Activated CD8-positive, alpha-beta T cell treated with anti-CD3 and anti-CD28 coated beads for 36 hours (primary cell): ENCODE results near the gene DNM2. TPM values are rescaled to one million over a fixed set of nuclear protein-coding genes. Genes with fewer than 3 reads are reported as not detected.

ENCODE experiments used
- ATAC-seq: fragments of 200-7000 bp; cut with Tn5 transposase; one replicate; pipeline ENCODE4 v1.10.0; 2021; ENCODE audit warnings: mild to moderate bottlenecking, moderate library complexity
- CTCF ChIA-PET: fragments of 350-600 bp; sonication (Branson Sonifier 250); formaldehyde crosslinking; loops from one replicate; lab custom pipeline; 2021; ENCODE audit warnings: antibody characterized with exemption; lab: Charles Lee
- POLR2A ChIA-PET: fragments of 350-600 bp; sonication (Branson Sonifier 250); formaldehyde crosslinking; loops from one replicate; lab custom pipeline; 2021; ENCODE audit warnings: antibody characterized with exemption; lab: Charles Lee
- DNase-seq: peaks from one replicate; pipeline ENCODE4 v3.0.0-alpha.2; 2020
- H3K27ac Mint-ChIP-seq: one replicate; pipeline ENCODE4 v1.8.0; 2021; ENCODE audit warnings: mild to moderate bottlenecking, mixed read lengths
- H3K27me3 Mint-ChIP-seq: one replicate; pipeline ENCODE4 v1.8.0; 2021; ENCODE audit warnings: mixed read lengths
- H3K36me3 Mint-ChIP-seq: one replicate; pipeline ENCODE4 v1.8.0; 2021; ENCODE audit warnings: low read depth, mixed read lengths
- H3K4me1 Mint-ChIP-seq: one replicate; pipeline ENCODE4 v1.8.0; 2021; ENCODE audit warnings: low read depth, mixed read lengths
- H3K4me3 Mint-ChIP-seq: one replicate; pipeline ENCODE4 v1.8.0; 2021; ENCODE audit warnings: mild to moderate bottlenecking, moderate library complexity, mixed read lengths
- H3K9me3 Mint-ChIP-seq: one replicate; pipeline ENCODE4 v1.8.0; 2021; ENCODE audit warnings: mixed read lengths
- intact Hi-C: fragments of 100-400 bp; cut with micrococcal nuclease; formaldehyde crosslinking; loops from one replicate; pipeline ENCODE4 v1.10.0; 2022
- total RNA-seq, 2 experiments: library from RNA; stranded (reverse); gene quantifications; one replicate each; pipeline ENCODE4 v1.2.3, GENCODE V29; 2021
- TF ChIP-seq, protein P1 (sequence below): fragments of 200-600 bp; IDR thresholded peaks from one replicate; pipeline ENCODE4 v1.8.0; 2022; ENCODE audit warnings: antibody characterized with exemption, mild to moderate bottlenecking

The DNM2 gene
- total RNA-seq, 2 experiments from 2014 or later, result 151 to 153 TPM

DNA sequence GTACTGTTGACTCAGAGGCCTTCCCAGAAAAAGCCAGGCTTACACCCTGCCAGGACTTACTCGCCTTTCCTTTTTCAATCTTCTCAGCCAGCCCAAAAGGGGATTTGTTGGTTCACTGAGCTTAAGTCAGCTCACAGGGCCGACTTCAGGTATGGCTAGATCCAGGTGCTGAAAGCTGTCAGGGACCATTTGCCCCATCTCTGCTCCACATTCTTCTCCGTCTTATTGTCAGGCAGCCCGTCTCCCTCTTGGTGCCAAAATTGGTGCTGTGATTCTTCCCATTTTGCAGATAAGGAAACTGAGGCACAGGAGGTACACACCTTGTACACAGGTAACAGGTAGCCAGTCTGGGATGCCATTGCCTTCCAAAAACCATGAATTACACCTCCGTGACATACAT lies 132.8 kb downstream of the DNM2 start:
- H3K27ac Mint-ChIP-seq, result no peak overlapping the region
- ATAC-seq, result no peak
- H3K36me3 Mint-ChIP-seq, result peaks cover 3% of the 10 kb centered on the region
- H3K4me3 Mint-ChIP-seq, result no peak overlapping the region
- H3K4me1 Mint-ChIP-seq, result peaks cover 8% of the 10 kb centered on the region
- TF ChIP-seq, protein P1, sequence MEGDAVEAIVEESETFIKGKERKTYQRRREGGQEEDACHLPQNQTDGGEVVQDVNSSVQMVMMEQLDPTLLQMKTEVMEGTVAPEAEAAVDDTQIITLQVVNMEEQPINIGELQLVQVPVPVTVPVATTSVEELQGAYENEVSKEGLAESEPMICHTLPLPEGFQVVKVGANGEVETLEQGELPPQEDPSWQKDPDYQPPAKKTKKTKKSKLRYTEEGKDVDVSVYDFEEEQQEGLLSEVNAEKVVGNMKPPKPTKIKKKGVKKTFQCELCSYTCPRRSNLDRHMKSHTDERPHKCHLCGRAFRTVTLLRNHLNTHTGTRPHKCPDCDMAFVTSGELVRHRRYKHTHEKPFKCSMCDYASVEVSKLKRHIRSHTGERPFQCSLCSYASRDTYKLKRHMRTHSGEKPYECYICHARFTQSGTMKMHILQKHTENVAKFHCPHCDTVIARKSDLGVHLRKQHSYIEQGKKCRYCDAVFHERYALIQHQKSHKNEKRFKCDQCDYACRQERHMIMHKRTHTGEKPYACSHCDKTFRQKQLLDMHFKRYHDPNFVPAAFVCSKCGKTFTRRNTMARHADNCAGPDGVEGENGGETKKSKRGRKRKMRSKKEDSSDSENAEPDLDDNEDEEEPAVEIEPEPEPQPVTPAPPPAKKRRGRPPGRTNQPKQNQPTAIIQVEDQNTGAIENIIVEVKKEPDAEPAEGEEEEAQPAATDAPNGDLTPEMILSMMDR, result no peak
- H3K27me3 Mint-ChIP-seq, result no peaks in the 10 kb centered on the region
- no peak for DNase-seq
- ChIA-PET POLR2A (no interaction called here), CTCF (interaction anchor here (0.7 to 10.9 kb wide), 3 partner anchors 10 to 134 kb away, joined by 3 to 137 read pairs (median 5); partner anchors contain the start of gene CARM1)
- H3K9me3 Mint-ChIP-seq, result peaks cover 5% of the 10 kb centered on the region
- intact Hi-C loops, result no loop called here

DNA sequence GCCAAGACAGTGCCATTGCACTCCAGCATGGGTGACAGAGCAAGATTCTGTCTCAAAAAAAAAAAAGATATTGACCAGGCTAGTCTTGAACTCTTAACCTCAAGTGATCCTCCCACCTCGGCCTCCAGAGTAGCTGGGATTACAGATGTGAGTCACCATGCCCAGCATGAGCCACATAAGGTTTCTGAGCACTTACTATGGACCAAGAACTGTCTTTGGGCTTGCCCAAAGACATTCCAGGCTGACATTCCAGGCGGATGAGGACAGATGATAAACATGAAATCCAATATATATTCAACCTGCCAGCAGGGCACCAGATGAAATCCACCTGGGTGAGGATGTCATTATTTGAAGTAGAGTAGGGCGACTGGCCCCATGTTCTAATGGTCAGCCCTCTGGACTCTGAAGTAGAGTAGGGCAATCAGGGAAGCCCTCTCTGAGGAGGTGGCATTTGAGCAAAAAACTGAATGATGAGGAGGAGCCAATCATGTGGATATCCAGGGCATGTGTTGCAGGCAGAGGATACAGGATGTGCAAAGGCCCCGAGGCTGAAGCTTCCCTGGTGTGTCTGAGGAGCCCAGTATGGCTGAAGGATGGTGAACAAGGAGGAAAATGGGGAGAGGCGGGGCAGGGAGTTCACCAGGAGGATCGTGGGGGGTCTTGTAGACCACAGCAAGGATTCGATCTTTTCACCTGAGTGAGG lies 134.4 kb downstream of the DNM2 start:
- ATAC-seq (no peak), DNase-seq (no peak)
- Mint-ChIP-seq H3K27me3 (no peaks in the 10 kb centered on the region), H3K4me1 (peaks cover 8% of the 10 kb centered on the region), H3K36me3 (no peaks in the 10 kb centered on the region), H3K27ac (no peak overlapping the region), H3K9me3 (no peaks in the 10 kb centered on the region), H3K4me3 (no peak overlapping the region)
- CTCF ChIA-PET, result interaction anchor here (1.4 to 10.9 kb wide), 2 partner anchors 8 to 16 kb away, joined by 5 to 137 read pairs; partner anchors contain the start of gene CARM1
- POLR2A ChIA-PET, result interaction anchor here (0.6 to 1.0 kb wide), 3 partner anchors 13 to 122 kb away, joined by 3 to 4 read pairs (median 3); no protein-coding TSS in a partner anchor
- intact Hi-C loops, result no loop called here
- TF ChIP-seq, protein P1, result no peak

DNA sequence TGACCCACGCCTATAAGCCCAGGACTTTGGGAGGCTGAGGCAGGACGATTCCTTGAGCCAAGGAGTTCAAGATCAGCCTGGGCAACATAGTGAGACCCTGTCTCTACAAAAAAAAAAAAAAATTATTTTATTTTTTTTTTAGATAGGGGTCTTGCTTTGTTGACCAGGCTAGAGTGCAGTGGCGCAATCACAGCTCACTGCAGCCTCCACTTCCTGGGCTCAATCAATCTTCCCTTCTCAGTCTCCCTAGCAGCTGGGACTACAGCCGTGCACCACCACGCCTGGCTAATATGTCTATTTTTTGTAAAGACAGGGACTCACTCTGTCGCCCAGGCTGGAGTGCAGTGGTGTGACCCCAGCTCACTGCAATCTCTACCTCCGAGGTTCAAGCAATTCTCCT lies 135.1 kb downstream of the DNM2 start:
- DNase-seq (no peak), ATAC-seq (no peak)
- Mint-ChIP-seq H3K4me1 (peaks cover 8% of the 10 kb centered on the region), H3K9me3 (no peaks in the 10 kb centered on the region), H3K36me3 (no peaks in the 10 kb centered on the region), H3K4me3 (no peak overlapping the region), H3K27me3 (no peaks in the 10 kb centered on the region), H3K27ac (no peak overlapping the region)
- ChIA-PET CTCF (interaction anchor here (10.9 kb wide), 1 partner anchor 16 kb away, joined by 137 read pairs; the partner anchor contains the start of gene CARM1), POLR2A (interaction anchor here (0.7 to 1.0 kb wide), 2 partner anchors 14 to 18 kb away, joined by 3 to 4 read pairs; no protein-coding TSS in a partner anchor)
- TF ChIP-seq, protein P1, result no peak
- intact Hi-C loops, result no loop called here

DNA sequence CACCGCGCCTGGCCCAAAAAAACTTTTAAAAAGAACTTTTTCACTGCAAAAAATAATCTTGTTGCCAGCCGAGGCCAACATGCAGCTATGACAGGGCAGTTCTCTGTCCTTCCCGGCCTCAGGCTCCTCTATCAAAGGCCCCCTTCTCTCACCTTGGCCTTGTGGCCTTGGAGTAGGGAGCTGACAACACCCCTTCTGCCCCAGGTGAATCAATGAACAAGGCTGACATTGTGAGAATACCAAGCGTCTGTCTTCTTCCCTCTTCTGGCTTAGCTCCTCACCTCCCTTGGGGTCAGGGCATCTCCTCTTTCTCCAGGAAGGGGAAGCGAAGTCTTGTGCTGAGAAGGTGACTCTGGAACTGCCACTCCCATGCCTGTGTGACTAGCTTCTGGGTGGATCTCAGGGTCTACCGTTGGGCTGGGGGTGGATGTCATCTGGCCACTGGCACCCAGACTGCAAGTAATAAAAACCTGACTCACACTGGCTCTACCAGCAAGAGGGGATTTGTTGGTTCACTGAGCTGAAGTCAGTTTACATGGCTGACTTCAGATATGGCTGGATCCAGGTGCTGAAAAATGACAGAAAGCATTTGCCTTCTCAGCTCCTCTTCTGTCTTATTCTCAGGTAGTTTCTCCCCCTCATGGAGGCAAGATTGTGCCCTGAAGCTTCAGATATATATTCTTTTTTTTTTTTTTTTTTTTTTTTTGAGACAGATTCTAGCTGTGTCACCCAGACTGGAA lies 136.6 kb downstream of the DNM2 start:
- TF ChIP-seq, protein P1, result no peak
- Mint-ChIP-seq H3K4me3 (no peak overlapping the region), H3K36me3 (no peaks in the 10 kb centered on the region), H3K4me1 (no peaks in the 10 kb centered on the region), H3K27me3 (no peaks in the 10 kb centered on the region), H3K27ac (no peak overlapping the region), H3K9me3 (no peaks in the 10 kb centered on the region)
- CTCF ChIA-PET, result interaction anchor here (1.2 to 10.9 kb wide), 4 partner anchors 11 to 136 kb away, joined by 3 to 137 read pairs (median 36); partner anchors contain the start of genes CARM1 and DNM2
- POLR2A ChIA-PET, result interaction anchor here (0.7 to 1.5 kb wide), 3 partner anchors 17 to 23 kb away, joined by 3 to 4 read pairs (median 3); no protein-coding TSS in a partner anchor
- DNase-seq, result no peak
- intact Hi-C loops, result no loop called here
- no peak for ATAC-seq
